Mesothelial cell of epicardium (in vitro differentiated cells): ENCODE results near the gene NCAM2. TPM values are rescaled to one million over a fixed set of nuclear protein-coding genes. Genes with fewer than 3 reads are reported as not detected.

Experiments used
- DNase-seq, 2 experiments: peaks; one replicate each; pipeline ENCODE4 v3.0.0; 2021; ENCODE audit warnings: low spot score in 2 of 2; ENCODE audit not compliant: unreplicated experiment in 2 of 2
- H3K27ac Mint-ChIP-seq: 2 replicates; pipeline ENCODE4 v1.8.0; 2021; ENCODE audit warnings: mixed read lengths
- H3K27me3 Mint-ChIP-seq: 2 replicates; pipeline ENCODE4 v1.8.0; 2021; ENCODE audit warnings: low read depth, mixed read lengths
- H3K36me3 Mint-ChIP-seq: 2 replicates; pipeline ENCODE4 v1.8.0; 2021; ENCODE audit warnings: mixed read lengths
- H3K4me1 Mint-ChIP-seq: 2 replicates; pipeline ENCODE4 v1.8.0; 2021; ENCODE audit warnings: mixed read lengths
- H3K4me3 Mint-ChIP-seq: 2 replicates; pipeline ENCODE4 v1.8.0; 2021; ENCODE audit warnings: mild to moderate bottlenecking, moderate library complexity, mixed read lengths
- H3K9me3 Mint-ChIP-seq: 2 replicates; pipeline ENCODE4 v1.8.0; 2021; ENCODE audit warnings: mixed read lengths
- CTCF ChIP-seq: fragments of 200-600 bp; sonication (generic); IDR thresholded peaks from one replicate; pipeline ENCODE4 v1.5.0; 2021; ENCODE audit warnings: antibody characterized with exemption; ENCODE audit not compliant: unreplicated experiment
- total RNA-seq: library from RNA; stranded (reverse); gene quantifications from 3 replicates; pipeline ENCODE4 v1.2.1, GENCODE V29; 2021

Gene NCAM2
- total RNA-seq, 1 donor from 2014 or later = 34.0 TPM

GRCh38 chr21:21079646-21080045 lies 81.4 kb downstream of the NCAM2 start:
- DNase-seq = no peak
- H3K36me3 Mint-ChIP-seq = no peaks in the 10 kb centered on the region
- peaks cover 1% of the 10 kb centered on the region for H3K4me1 Mint-ChIP-seq
- H3K27me3 Mint-ChIP-seq = no peaks in the 10 kb centered on the region
- TF ChIP-seq CTCF = no peak
- no peak overlapping the region for H3K27ac Mint-ChIP-seq
- H3K4me3 Mint-ChIP-seq = no peak overlapping the region
- H3K9me3 Mint-ChIP-seq = no peaks in the 10 kb centered on the region

- H3K36me3 Mint-ChIP-seq = no peaks in the 10 kb centered on the region
- TF ChIP-seq CTCF = no peak
- H3K27ac Mint-ChIP-seq = no peak overlapping the region
- no peaks in the 10 kb centered on the region for H3K27me3 Mint-ChIP-seq
- DNase-seq = no peak
- H3K9me3 Mint-ChIP-seq = no peaks in the 10 kb centered on the region
- no peak overlapping the region for H3K4me3 Mint-ChIP-seq
- H3K4me1 Mint-ChIP-seq = no peaks in the 10 kb centered on the region
Measured at GRCh38 chr21:21084179-21084578, 86.0 kb downstream of the NCAM2 start.

- H3K4me3 Mint-ChIP-seq = no peak overlapping the region
- no peak for DNase-seq
- no peaks in the 10 kb centered on the region for H3K36me3 Mint-ChIP-seq
- H3K4me1 Mint-ChIP-seq = no peaks in the 10 kb centered on the region
- no peaks in the 10 kb centered on the region for H3K9me3 Mint-ChIP-seq
- no peak for TF ChIP-seq CTCF
- no peak overlapping the region for H3K27ac Mint-ChIP-seq
- no peaks in the 10 kb centered on the region for H3K27me3 Mint-ChIP-seq
Measured at GRCh38 chr21:21085206-21085605, 87.0 kb downstream of the NCAM2 start.

- Mint-ChIP-seq H3K36me3 (no peaks in the 10 kb centered on the region), H3K9me3 (no peaks in the 10 kb centered on the region), H3K27me3 (peaks cover 2% of the 10 kb centered on the region), H3K4me3 (no peak overlapping the region), H3K4me1 (peaks cover 2% of the 10 kb centered on the region), H3K27ac (no peak overlapping the region)
- no peak for TF ChIP-seq CTCF
- no peak for DNase-seq
Measured at GRCh38 chr21:21096956-21097355, 98.7 kb downstream of the NCAM2 start.

GRCh38 chr21:21097466-21097865 lies 99.3 kb downstream of the NCAM2 start:
- no peak overlapping the region for H3K27ac Mint-ChIP-seq

More at GRCh38 chr21:21097466-21097865, 99.3 kb downstream of the NCAM2 start:
- no peak for TF ChIP-seq CTCF
- no peak for DNase-seq
- Mint-ChIP-seq H3K4me3 (no peak overlapping the region), H3K27me3 (peaks cover 2% of the 10 kb centered on the region), H3K9me3 (no peaks in the 10 kb centered on the region), H3K4me1 (peaks cover 3% of the 10 kb centered on the region), H3K36me3 (no peaks in the 10 kb centered on the region)
